HepG2 (cell line): Measurements from ENCODE around the gene FBXO9. TPM values are rescaled to one million over a fixed set of nuclear protein-coding genes. Genes with fewer than 3 reads are reported as not detected.

Experiments
- ATF7 ChIP-seq, 2 experiments: fragments of 450-650 bp in 1 of 2; sonication (generic) in 1 of 2; formaldehyde crosslinking in 1 of 2; IDR thresholded peaks; 2 replicates each; pipeline versions ENCODE4 v1.4.0 to v1.6.1; 2016 to 2020; ENCODE audit warnings: antibody characterized with exemption in 1 of 2, mild to moderate bottlenecking in 1 of 2, missing genetic modification reagents in 1 of 2
- KLF11 ChIP-seq: IDR thresholded peaks from 2 replicates; pipeline ENCODE4 v1.6.1; 2016; ENCODE audit warnings: missing compliant biosample characterization
- KLF12 ChIP-seq: sonication (generic); formaldehyde crosslinking; IDR thresholded peaks from 2 replicates; pipeline ENCODE4 v1.4.0; 2020; ENCODE audit warnings: missing genetic modification reagents, borderline replicate concordance
- MXI1 ChIP-seq: IDR thresholded peaks from 3 replicates; pipeline ENCODE4 v1.6.1; 2012; ENCODE audit warnings: low read depth, low read length, inconsistent platforms, borderline replicate concordance
- MZF1 ChIP-seq: sonication (generic); formaldehyde crosslinking; IDR thresholded peaks from 2 replicates; pipeline ENCODE4 v1.8.1; 2023; ENCODE audit warnings: mild to moderate bottlenecking, missing genetic modification reagents, borderline replicate concordance
- RBM39 ChIP-seq: fragments of 200-400 bp; formaldehyde crosslinking; IDR thresholded peaks from one replicate; pipeline ENCODE4 v1.6.1; 2018; ENCODE audit warnings: antibody characterized with exemption, mild to moderate bottlenecking, low read depth, low read length; ENCODE audit not compliant: poor library complexity, severe bottlenecking
- SALL2 ChIP-seq: sonication (generic); formaldehyde crosslinking; IDR thresholded peaks from 2 replicates; pipeline ENCODE4 v1.8.1; 2023; ENCODE audit warnings: mild to moderate bottlenecking, missing genetic modification reagents, inconsistent platforms
- SNAPC2 ChIP-seq: sonication (generic); formaldehyde crosslinking; IDR thresholded peaks from 2 replicates; pipeline ENCODE4 v1.8.1; 2022; ENCODE audit warnings: mild to moderate bottlenecking, missing genetic modification reagents
- THAP11 ChIP-seq: IDR thresholded peaks from 2 replicates; pipeline ENCODE4 v1.6.1; 2016; ENCODE audit warnings: missing biosample characterization, missing genetic modification reagents
- ZBTB3 ChIP-seq: sonication (generic); formaldehyde crosslinking; IDR thresholded peaks from 2 replicates; pipeline ENCODE4 v1.4.0; 2020; ENCODE audit warnings: low read depth, mild to moderate bottlenecking, moderate library complexity, missing genetic modification reagents, borderline replicate concordance
- ZMYM3 ChIP-seq: sonication (generic); formaldehyde crosslinking; IDR thresholded peaks from 2 replicates; pipeline ENCODE4 v1.5.1; 2020; ENCODE audit warnings: mild to moderate bottlenecking, missing genetic modification reagents
- ZNF234 ChIP-seq: sonication (generic); formaldehyde crosslinking; conservative IDR thresholded peaks from 2 replicates; pipeline ENCODE4 v1.5.1; 2020; ENCODE audit warnings: mild to moderate bottlenecking, missing genetic modification reagents
- ZNF24 ChIP-seq: fragments of 450-650 bp; IDR thresholded peaks from 2 replicates; pipeline ENCODE4 v1.6.1; 2017; ENCODE audit warnings: antibody characterized with exemption, mild to moderate bottlenecking
- ZNF30 ChIP-seq: sonication (generic); formaldehyde crosslinking; IDR thresholded peaks from 2 replicates; pipeline ENCODE4 v1.5.0; 2020; ENCODE audit warnings: mild to moderate bottlenecking, missing genetic modification reagents
- ZNF468 ChIP-seq: sonication (generic); formaldehyde crosslinking; IDR thresholded peaks from 2 replicates; pipeline ENCODE4 v1.8.0; 2022; ENCODE audit warnings: mild to moderate bottlenecking, moderate library complexity, missing genetic modification reagents
- ZNF546 ChIP-seq: sonication (generic); formaldehyde crosslinking; conservative IDR thresholded peaks from 2 replicates; pipeline ENCODE4 v1.8.1; 2023; ENCODE audit warnings: mild to moderate bottlenecking, missing genetic modification reagents
- ZNF652 ChIP-seq: IDR thresholded peaks from 2 replicates; pipeline ENCODE4 v1.6.1; 2016; ENCODE audit warnings: low read depth, borderline replicate concordance
- polyA plus RNA-seq, 8 experiments: library from polyadenylated mRNA; depleted of rRNA in 3 of 8; stranded (reverse) in 7 of 8; unstranded in 1 of 8; fragments of >200 nt; fragmentation: Illumina TruSeq in 4 of 8; extraction: Trizol in 4 of 8; gene quantifications; 2 replicates each; pipeline versions ENCODE4 v1.2.1 to v1.2.3, GENCODE V29; 2011 to 2016; ENCODE audit warnings: low read depth in 4 of 8, missing spikeins in 1 of 8, mixed read lengths in 1 of 8; ENCODE audit not compliant: insufficient read depth in 1 of 8
- total RNA-seq, 5 experiments: library from RNA; depleted of rRNA; stranded (reverse); fragments of >200 nt; fragmentation: Illumina TruSeq; extraction: Trizol; gene quantifications; 2 replicates each; pipeline ENCODE4 v1.2.3, GENCODE V29; 2016; ENCODE audit warnings: low read depth in 1 of 5
- TF ChIP-seq, protein P1 (sequence below): fragments of 450-650 bp; IDR thresholded peaks from 2 replicates; pipeline ENCODE4 v1.6.1; 2017; ENCODE audit warnings: mild to moderate bottlenecking
- TF ChIP-seq, protein P2 (sequence below): IDR thresholded peaks from 2 replicates; pipeline ENCODE4 v1.6.1; 2012; ENCODE audit warnings: low read length, improper control_type of control experiment
- TF ChIP-seq, protein P3 (sequence below): sonication (generic); formaldehyde crosslinking; IDR thresholded peaks from 2 replicates; pipeline ENCODE4 v1.5.1; 2020; ENCODE audit warnings: mild to moderate bottlenecking, moderate library complexity, missing genetic modification reagents
- TF ChIP-seq, protein P4 (sequence below): IDR thresholded peaks from 2 replicates; pipeline ENCODE4 v1.6.1; 2016; ENCODE audit warnings: low read depth, borderline replicate concordance
- TF ChIP-seq, protein P5 (sequence below): IDR thresholded peaks from 2 replicates; pipeline ENCODE4 v1.6.1; 2012; ENCODE audit warnings: inconsistent platforms

Gene FBXO9
- total and polyA plus RNA-seq, 2 of the 13 experiments (the other 11 are each of a cell fraction or from before 2014, with no cell fraction given): 64.3 to 98.4 TPM

DNA sequence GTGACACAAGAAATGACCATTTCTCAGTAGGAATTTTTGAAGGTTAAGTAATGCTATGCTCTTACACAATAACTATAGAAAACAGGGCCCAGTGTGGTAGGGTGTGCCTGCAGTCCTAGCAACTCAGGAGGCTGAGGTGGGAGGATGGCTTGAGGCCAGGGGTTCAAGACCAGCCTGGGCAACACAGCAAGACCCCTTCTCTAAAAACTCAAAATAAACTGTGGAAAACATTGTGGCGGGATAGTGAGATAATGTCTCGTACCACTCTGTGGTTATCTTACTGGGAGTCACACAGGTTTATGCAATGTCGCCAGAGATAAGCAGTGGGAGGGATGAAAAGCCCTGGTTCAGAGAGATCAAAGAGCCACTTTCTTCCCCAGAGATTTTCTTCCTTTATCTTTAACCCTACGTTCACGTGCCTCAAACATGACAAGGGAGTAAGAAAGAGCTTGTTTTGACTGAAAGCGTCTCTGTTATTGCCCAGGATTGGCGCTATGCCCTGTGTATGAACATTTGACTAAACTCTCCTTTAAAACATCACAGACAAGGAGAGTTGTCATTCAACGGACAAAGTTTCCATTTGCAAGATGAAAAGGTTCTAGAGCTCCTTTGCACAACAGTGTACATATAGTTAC is 69.5 kb downstream of the FBXO9 start (continued):
- TF ChIP-seq, protein P1, sequence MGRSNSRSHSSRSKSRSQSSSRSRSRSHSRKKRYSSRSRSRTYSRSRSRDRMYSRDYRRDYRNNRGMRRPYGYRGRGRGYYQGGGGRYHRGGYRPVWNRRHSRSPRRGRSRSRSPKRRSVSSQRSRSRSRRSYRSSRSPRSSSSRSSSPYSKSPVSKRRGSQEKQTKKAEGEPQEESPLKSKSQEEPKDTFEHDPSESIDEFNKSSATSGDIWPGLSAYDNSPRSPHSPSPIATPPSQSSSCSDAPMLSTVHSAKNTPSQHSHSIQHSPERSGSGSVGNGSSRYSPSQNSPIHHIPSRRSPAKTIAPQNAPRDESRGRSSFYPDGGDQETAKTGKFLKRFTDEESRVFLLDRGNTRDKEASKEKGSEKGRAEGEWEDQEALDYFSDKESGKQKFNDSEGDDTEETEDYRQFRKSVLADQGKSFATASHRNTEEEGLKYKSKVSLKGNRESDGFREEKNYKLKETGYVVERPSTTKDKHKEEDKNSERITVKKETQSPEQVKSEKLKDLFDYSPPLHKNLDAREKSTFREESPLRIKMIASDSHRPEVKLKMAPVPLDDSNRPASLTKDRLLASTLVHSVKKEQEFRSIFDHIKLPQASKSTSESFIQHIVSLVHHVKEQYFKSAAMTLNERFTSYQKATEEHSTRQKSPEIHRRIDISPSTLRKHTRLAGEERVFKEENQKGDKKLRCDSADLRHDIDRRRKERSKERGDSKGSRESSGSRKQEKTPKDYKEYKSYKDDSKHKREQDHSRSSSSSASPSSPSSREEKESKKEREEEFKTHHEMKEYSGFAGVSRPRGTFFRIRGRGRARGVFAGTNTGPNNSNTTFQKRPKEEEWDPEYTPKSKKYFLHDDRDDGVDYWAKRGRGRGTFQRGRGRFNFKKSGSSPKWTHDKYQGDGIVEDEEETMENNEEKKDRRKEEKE: no peak
- TF ChIP-seq ZNF468 (CRISPR knock-in tag) (no peak), ZNF30 (no peak), SNAPC2 (CRISPR knock-in tag) (no peak), MXI1 (no peak), KLF12 (CRISPR knock-in tag) (no peak), RBM39 (no peak), MZF1 (no peak), ZNF234 (CRISPR knock-in tag) (no peak), ZNF546 (CRISPR knock-in tag) (no peak), ZNF24 (no peak), ZBTB3 (0 out of 2 replicates have a peak, but pooled peaks have one; percentile 32), THAP11 (CRISPR knock-in tag) (peak; percentile 76), ZMYM3 (CRISPR knock-in tag) (peak; percentile 99), ATF7 (IDR thresholded peaks at IDR 0.05) (no peak), ATF7 (CRISPR knock-in tag; IDR thresholded peaks at IDR 0.05) (peak; percentile 88; the same call in 1 of the 2 replicates), KLF11 (CRISPR knock-in tag) (no peak), SALL2 (CRISPR knock-in tag) (peak; percentile 66; the same call in 1 of the 2 replicates), ZNF652 (CRISPR knock-in tag) (peak; percentile 85)
- TF ChIP-seq, protein P2, sequence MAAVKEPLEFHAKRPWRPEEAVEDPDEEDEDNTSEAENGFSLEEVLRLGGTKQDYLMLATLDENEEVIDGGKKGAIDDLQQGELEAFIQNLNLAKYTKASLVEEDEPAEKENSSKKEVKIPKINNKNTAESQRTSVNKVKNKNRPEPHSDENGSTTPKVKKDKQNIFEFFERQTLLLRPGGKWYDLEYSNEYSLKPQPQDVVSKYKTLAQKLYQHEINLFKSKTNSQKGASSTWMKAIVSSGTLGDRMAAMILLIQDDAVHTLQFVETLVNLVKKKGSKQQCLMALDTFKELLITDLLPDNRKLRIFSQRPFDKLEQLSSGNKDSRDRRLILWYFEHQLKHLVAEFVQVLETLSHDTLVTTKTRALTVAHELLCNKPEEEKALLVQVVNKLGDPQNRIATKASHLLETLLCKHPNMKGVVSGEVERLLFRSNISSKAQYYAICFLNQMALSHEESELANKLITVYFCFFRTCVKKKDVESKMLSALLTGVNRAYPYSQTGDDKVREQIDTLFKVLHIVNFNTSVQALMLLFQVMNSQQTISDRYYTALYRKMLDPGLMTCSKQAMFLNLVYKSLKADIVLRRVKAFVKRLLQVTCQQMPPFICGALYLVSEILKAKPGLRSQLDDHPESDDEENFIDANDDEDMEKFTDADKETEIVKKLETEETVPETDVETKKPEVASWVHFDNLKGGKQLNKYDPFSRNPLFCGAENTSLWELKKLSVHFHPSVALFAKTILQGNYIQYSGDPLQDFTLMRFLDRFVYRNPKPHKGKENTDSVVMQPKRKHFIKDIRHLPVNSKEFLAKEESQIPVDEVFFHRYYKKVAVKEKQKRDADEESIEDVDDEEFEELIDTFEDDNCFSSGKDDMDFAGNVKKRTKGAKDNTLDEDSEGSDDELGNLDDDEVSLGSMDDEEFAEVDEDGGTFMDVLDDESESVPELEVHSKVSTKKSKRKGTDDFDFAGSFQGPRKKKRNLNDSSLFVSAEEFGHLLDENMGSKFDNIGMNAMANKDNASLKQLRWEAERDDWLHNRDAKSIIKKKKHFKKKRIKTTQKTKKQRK: no peak
- TF ChIP-seq, protein P3, sequence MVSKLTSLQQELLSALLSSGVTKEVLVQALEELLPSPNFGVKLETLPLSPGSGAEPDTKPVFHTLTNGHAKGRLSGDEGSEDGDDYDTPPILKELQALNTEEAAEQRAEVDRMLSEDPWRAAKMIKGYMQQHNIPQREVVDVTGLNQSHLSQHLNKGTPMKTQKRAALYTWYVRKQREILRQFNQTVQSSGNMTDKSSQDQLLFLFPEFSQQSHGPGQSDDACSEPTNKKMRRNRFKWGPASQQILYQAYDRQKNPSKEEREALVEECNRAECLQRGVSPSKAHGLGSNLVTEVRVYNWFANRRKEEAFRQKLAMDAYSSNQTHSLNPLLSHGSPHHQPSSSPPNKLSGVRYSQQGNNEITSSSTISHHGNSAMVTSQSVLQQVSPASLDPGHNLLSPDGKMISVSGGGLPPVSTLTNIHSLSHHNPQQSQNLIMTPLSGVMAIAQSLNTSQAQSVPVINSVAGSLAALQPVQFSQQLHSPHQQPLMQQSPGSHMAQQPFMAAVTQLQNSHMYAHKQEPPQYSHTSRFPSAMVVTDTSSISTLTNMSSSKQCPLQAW: peak; percentile 43
- TF ChIP-seq, protein P4, sequence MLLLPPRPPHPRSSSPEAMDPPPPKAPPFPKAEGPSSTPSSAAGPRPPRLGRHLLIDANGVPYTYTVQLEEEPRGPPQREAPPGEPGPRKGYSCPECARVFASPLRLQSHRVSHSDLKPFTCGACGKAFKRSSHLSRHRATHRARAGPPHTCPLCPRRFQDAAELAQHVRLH: peak; percentile 32; the same call in 1 of the 2 replicates
- TF ChIP-seq, protein P5, sequence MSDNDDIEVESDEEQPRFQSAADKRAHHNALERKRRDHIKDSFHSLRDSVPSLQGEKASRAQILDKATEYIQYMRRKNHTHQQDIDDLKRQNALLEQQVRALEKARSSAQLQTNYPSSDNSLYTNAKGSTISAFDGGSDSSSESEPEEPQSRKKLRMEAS: peak; percentile 60; the same call in 1 of the 2 replicates
